IMR-90 (cell line): Measurements from ENCODE around the gene ACE. TPM values are rescaled to one million over a fixed set of nuclear protein-coding genes. Genes with fewer than 3 reads are reported as not detected.
A peak's percentile ranks its signal among the peaks of the same experiment; 100 is the strongest.

Source experiments
- ATAC-seq: fragments of 200-7000 bp; cut with Tn5 transposase; 2 replicates; pipeline ENCODE4 v1.9.1; 2020; ENCODE audit warnings: low read depth, mild to moderate bottlenecking, moderate library complexity
- BruUV-seq: library from RNA; stranded (reverse); fragments of 400-500 nt; replicated peaks from 2 replicates; lab custom pipeline; 2021; lab: Mats Ljungman, UMichigan
- CTCF ChIA-PET: fragments of 300-600 bp; formaldehyde crosslinking; extraction: SDS; loops from one replicate; lab custom pipeline; 2021; ENCODE audit warnings: antibody characterized with exemption; lab: Yijun Ruan, JAX
- POLR2A ChIA-PET: fragments of 300-600 bp; sonication (Branson Sonifier 250); formaldehyde crosslinking; loops from one replicate; lab custom pipeline; 2022; ENCODE audit warnings: antibody characterized with exemption; ENCODE audit not compliant: unreplicated experiment; lab: Charles Lee
- DNase-seq: peaks from one replicate; pipeline ENCODE4 v3.0.0; 2013
- H2AFZ ChIP-seq: replicated peaks from 2 replicates; pipeline ENCODE3; 2013; ENCODE audit warnings: low read length, mild to moderate bottlenecking; ENCODE audit not compliant: poor library complexity
- H2AK5ac ChIP-seq: 2 replicates; pipeline ENCODE4 v1.6.1; 2013; ENCODE audit warnings: low read depth, low read length, inconsistent platforms
- H2AK9ac ChIP-seq: replicated peaks from 2 replicates; pipeline ENCODE3; 2013; ENCODE audit warnings: mild to moderate bottlenecking, low read depth, low read length, moderate library complexity; ENCODE audit not compliant: poor library complexity
- H2BK120ac ChIP-seq: 2 replicates; pipeline ENCODE4 v1.6.1; 2013; ENCODE audit warnings: low read depth, low read length, inconsistent platforms
- H2BK15ac ChIP-seq: 3 replicates; pipeline ENCODE4 v1.6.1; 2013; ENCODE audit warnings: low read depth, low read length, inconsistent platforms
- H2BK20ac ChIP-seq: 2 replicates; pipeline ENCODE4 v1.6.1; 2013; ENCODE audit warnings: low read depth, mild to moderate bottlenecking, inconsistent platforms, low read length, moderate library complexity
- H2BK5ac ChIP-seq: 2 replicates; pipeline ENCODE4 v1.6.1; 2013; ENCODE audit warnings: mild to moderate bottlenecking, low read depth, low read length, inconsistent platforms; ENCODE audit not compliant: poor library complexity, severe bottlenecking
- H3K14ac ChIP-seq: replicated peaks from 2 replicates; pipeline ENCODE4 v1.6.1; 2013; ENCODE audit warnings: low read depth, low read length, inconsistent platforms
- H3K18ac ChIP-seq: 2 replicates; pipeline ENCODE4 v1.6.1; 2013; ENCODE audit warnings: low read depth, low read length, control low read depth
- H3K23ac ChIP-seq: 2 replicates; pipeline ENCODE4 v1.6.1; 2013; ENCODE audit warnings: low read depth, low read length, inconsistent platforms
- H3K27ac ChIP-seq: 2 replicates; pipeline ENCODE4 v1.5.1; 2013; ENCODE audit warnings: mild to moderate bottlenecking, control low read depth, low read length; ENCODE audit not compliant: insufficient read depth
- H3K27me3 ChIP-seq: 2 replicates; pipeline ENCODE4 v1.6.1; 2013; ENCODE audit warnings: low read length; ENCODE audit not compliant: control insufficient read depth, insufficient read depth
- H3K36me3 ChIP-seq: 2 replicates; pipeline ENCODE4 v1.6.1; 2013; ENCODE audit warnings: low read length, mixed read lengths; ENCODE audit not compliant: control insufficient read depth, insufficient read depth
- H3K4ac ChIP-seq: 2 replicates; pipeline ENCODE4 v1.6.1; 2013; ENCODE audit warnings: low read depth, low read length, inconsistent platforms
- H3K4me1 ChIP-seq: 2 replicates; pipeline ENCODE4 v1.6.1; 2013; ENCODE audit warnings: low read length, mixed read lengths; ENCODE audit not compliant: control insufficient read depth, insufficient read depth
- H3K4me2 ChIP-seq: 2 replicates; pipeline ENCODE4 v1.6.1; 2013; ENCODE audit warnings: low read depth, mild to moderate bottlenecking, control low read depth, low read length, moderate library complexity
- H3K4me3 ChIP-seq: 2 replicates; pipeline ENCODE4 v1.5.1; 2013; ENCODE audit warnings: low read depth, mild to moderate bottlenecking, control low read depth, low read length, moderate library complexity; ENCODE audit not compliant: insufficient read depth
- H3K56ac ChIP-seq: 2 replicates; pipeline ENCODE4 v1.6.1; 2013; ENCODE audit warnings: low read length, inconsistent platforms; ENCODE audit not compliant: insufficient read depth; ENCODE audit errors: extremely low read depth
- H3K79me1 ChIP-seq, 2 experiments: 2 replicates each; pipeline ENCODE4 v1.6.1; 2013; ENCODE audit warnings: low read length in 2 of 2, inconsistent platforms in 1 of 2, low read depth in 1 of 2
- H3K9ac ChIP-seq: 2 replicates; pipeline ENCODE4 v1.6.1; 2013; ENCODE audit warnings: low read depth, low read length, control low read depth
- H3K9me1 ChIP-seq: 2 replicates; pipeline ENCODE4 v1.6.1; 2013; ENCODE audit warnings: low read length, inconsistent platforms; ENCODE audit not compliant: insufficient read depth
- H3K9me3 ChIP-seq: 2 replicates; pipeline ENCODE4 v1.6.1; 2013; ENCODE audit warnings: low read length; ENCODE audit not compliant: control insufficient read depth, insufficient read depth
- H4K20me1 ChIP-seq: 2 replicates; pipeline ENCODE4 v1.6.1; 2013; ENCODE audit warnings: low read length, inconsistent platforms; ENCODE audit not compliant: insufficient read depth
- H4K5ac ChIP-seq: 2 replicates; pipeline ENCODE4 v1.6.1; 2013; ENCODE audit warnings: mild to moderate bottlenecking, low read depth, low read length, control low read depth
- H4K8ac ChIP-seq, 2 experiments: 2 replicates each; pipeline ENCODE4 v1.6.1; 2013; ENCODE audit warnings: low read depth in 2 of 2, low read length in 2 of 2, control low read depth in 1 of 2, inconsistent platforms in 1 of 2
- H4K91ac ChIP-seq: 2 replicates; pipeline ENCODE4 v1.6.1; 2013; ENCODE audit warnings: low read depth, low read length, inconsistent platforms; ENCODE audit not compliant: insufficient read depth
- BHLHE40 ChIP-seq: fragments of 150-350 bp; IDR thresholded peaks from 2 replicates; pipeline ENCODE4 v1.6.1; 2016; ENCODE audit warnings: mild to moderate bottlenecking, low read depth, low read length
- CEBPB ChIP-seq: IDR thresholded peaks from 2 replicates; pipeline ENCODE4 v1.6.1; 2012; ENCODE audit warnings: low read depth, low read length, improper control_type of control experiment
- CHD1 ChIP-seq: IDR thresholded peaks from 2 replicates; pipeline ENCODE4 v1.6.1; 2012; ENCODE audit warnings: low read depth, low read length, improper control_type of control experiment
- FOS ChIP-seq: fragments of 150-350 bp; IDR thresholded peaks from 2 replicates; pipeline ENCODE4 v1.6.1; 2016; ENCODE audit warnings: low read depth, low read length
- MAFK ChIP-seq: IDR thresholded peaks from 2 replicates; pipeline ENCODE4 v1.6.1; 2012; ENCODE audit warnings: low read depth, low read length, improper control_type of control experiment
- MAZ ChIP-seq: IDR thresholded peaks from 2 replicates; pipeline ENCODE4 v1.6.1; 2012; ENCODE audit warnings: low read depth, mild to moderate bottlenecking, low read length, improper control_type of control experiment, moderate library complexity, borderline replicate concordance
- MXI1 ChIP-seq: IDR thresholded peaks from 2 replicates; pipeline ENCODE4 v1.6.1; 2012; ENCODE audit warnings: low read depth, mild to moderate bottlenecking, low read length, moderate library complexity, borderline replicate concordance
- NFE2L2 ChIP-seq: fragments of 150-350 bp; IDR thresholded peaks from 2 replicates; pipeline ENCODE4 v1.6.1; 2016; ENCODE audit warnings: low read depth, mild to moderate bottlenecking, low read length
- POLR2A ChIP-seq: IDR thresholded peaks from 2 replicates; pipeline ENCODE4 v1.6.1; 2012; ENCODE audit warnings: mild to moderate bottlenecking, low read depth, low read length
- RAD21 ChIP-seq: IDR thresholded peaks from 2 replicates; pipeline ENCODE4 v1.6.1; 2012; ENCODE audit warnings: low read length, improper control_type of control experiment
- RCOR1 ChIP-seq: IDR thresholded peaks from 2 replicates; pipeline ENCODE4 v1.6.1; 2012; ENCODE audit warnings: mild to moderate bottlenecking, low read length, improper control_type of control experiment; ENCODE audit not compliant: insufficient replicate concordance
- RFX5 ChIP-seq: IDR thresholded peaks from 2 replicates; pipeline ENCODE4 v1.8.0; 2012; ENCODE audit warnings: low read depth, mild to moderate bottlenecking, low read length, moderate library complexity
- SMC3 ChIP-seq: fragments of 150-350 bp; IDR thresholded peaks from 2 replicates; pipeline ENCODE4 v1.6.1; 2016; ENCODE audit warnings: low read depth, mild to moderate bottlenecking, antibody characterized with exemption, low read length, moderate library complexity
- USF2 ChIP-seq: fragments of 150-350 bp; IDR thresholded peaks from 2 replicates; pipeline ENCODE4 v1.6.1; 2017; ENCODE audit warnings: mild to moderate bottlenecking, antibody characterized with exemption, low read length, low read depth
- WGBS, 2 experiments: methylation state at CpG; one replicate each; pipeline versions ENCODE4 v1.1.5 to v1.1.7; 2013; ENCODE audit warnings: missing lambda C conversion rate in 2 of 2; ENCODE audit not compliant: insufficient read length in 1 of 2; ENCODE audit errors: extremely low coverage in 2 of 2; 5-methylcytosine and 5-hydroxymethylcytosine counted together
- dilution Hi-C: fragments of 300-500 bp; cut with HindIII; formaldehyde crosslinking; loops from one replicate; pipeline ENCODE4 v1.14.3; 2018; ENCODE audit warnings: low sequenced_read_pairs; ENCODE audit not compliant: unreplicated experiment
- in situ Hi-C: fragments of 300-500 bp; cut with MboI; formaldehyde crosslinking; loops from 3 replicates; pipeline ENCODE4 v1.14.3; 2019; ENCODE audit warnings: low sequenced_read_pairs, inconsistent platforms, mixed read lengths
- intact Hi-C: fragments of 100-400 bp; cut with micrococcal nuclease; formaldehyde crosslinking; loops from 2 replicates; pipeline ENCODE4 v1.10.0; 2022
- polyA plus RNA-seq, 3 experiments: library from polyadenylated mRNA; depleted of rRNA; stranded (reverse); fragments of >200 nt; gene quantifications; 2 replicates each; pipeline ENCODE4 v1.2.3, GENCODE V29; 2012; ENCODE audit warnings: low replicate concordance in 1 of 3
- total RNA-seq: library from RNA; depleted of rRNA; stranded (reverse); fragments of >200 nt; gene quantifications from 2 replicates; pipeline ENCODE4 v1.2.3, GENCODE V29; 2012
- TF ChIP-seq, protein P1 (sequence below): conservative IDR thresholded peaks from 2 replicates; pipeline ENCODE4 v1.5.1; 2012; ENCODE audit warnings: mild to moderate bottlenecking, low read depth, low read length, improper control_type of control experiment
- TF ChIP-seq, protein P2 (sequence below): fragments of 150-350 bp; IDR thresholded peaks from 2 replicates; pipeline ENCODE4 v1.6.1; 2016; ENCODE audit warnings: low read depth, mild to moderate bottlenecking, low read length, moderate library complexity, borderline replicate concordance

ACE gene
- total and polyA plus RNA-seq, 2 of the 4 experiments (the other 2 are of a cell fraction), result 1.4 to 5.8 TPM

DNA sequence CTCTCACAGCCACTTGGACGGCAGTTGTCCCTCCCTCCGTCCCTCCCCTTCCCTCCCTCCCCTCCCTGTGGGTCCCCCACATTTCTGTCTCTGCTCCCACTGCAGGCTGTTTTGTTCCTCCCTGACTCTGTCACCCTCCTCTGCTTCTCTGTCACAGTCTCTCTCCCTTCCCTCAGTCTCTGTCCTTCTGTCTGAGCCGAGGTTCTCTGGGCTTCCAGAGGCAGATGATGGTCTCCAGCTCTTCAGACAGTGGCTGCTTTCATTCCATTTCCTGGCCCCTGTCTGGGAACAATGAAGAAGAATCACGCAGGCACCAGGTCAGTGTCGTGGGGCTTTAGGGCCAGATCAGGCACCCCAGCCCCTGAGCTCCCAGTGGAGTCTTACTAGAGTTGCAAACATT, 21.9 kb upstream of the ACE start:
- 0 out of 2 replicates have a peak overlapping the region, but pooled peaks have one; percentile 48 for H3K9ac ChIP-seq
- in situ Hi-C loops, result no loop called here
- H2BK5ac ChIP-seq, result no peak overlapping the region
- no peak for TF ChIP-seq USF2
- TF ChIP-seq RCOR1, result no peak
- no peak for TF ChIP-seq SMC3
- no peak for TF ChIP-seq RAD21
- no peak for TF ChIP-seq POLR2A
- no peak for TF ChIP-seq MAFK
- TF ChIP-seq FOS, result no peak
- TF ChIP-seq CHD1, result no peak
- TF ChIP-seq, protein P1, sequence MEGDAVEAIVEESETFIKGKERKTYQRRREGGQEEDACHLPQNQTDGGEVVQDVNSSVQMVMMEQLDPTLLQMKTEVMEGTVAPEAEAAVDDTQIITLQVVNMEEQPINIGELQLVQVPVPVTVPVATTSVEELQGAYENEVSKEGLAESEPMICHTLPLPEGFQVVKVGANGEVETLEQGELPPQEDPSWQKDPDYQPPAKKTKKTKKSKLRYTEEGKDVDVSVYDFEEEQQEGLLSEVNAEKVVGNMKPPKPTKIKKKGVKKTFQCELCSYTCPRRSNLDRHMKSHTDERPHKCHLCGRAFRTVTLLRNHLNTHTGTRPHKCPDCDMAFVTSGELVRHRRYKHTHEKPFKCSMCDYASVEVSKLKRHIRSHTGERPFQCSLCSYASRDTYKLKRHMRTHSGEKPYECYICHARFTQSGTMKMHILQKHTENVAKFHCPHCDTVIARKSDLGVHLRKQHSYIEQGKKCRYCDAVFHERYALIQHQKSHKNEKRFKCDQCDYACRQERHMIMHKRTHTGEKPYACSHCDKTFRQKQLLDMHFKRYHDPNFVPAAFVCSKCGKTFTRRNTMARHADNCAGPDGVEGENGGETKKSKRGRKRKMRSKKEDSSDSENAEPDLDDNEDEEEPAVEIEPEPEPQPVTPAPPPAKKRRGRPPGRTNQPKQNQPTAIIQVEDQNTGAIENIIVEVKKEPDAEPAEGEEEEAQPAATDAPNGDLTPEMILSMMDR, result no peak
- no peak for TF ChIP-seq BHLHE40
- no peak for TF ChIP-seq NFE2L2
- no peak for TF ChIP-seq CEBPB
- TF ChIP-seq, protein P2, sequence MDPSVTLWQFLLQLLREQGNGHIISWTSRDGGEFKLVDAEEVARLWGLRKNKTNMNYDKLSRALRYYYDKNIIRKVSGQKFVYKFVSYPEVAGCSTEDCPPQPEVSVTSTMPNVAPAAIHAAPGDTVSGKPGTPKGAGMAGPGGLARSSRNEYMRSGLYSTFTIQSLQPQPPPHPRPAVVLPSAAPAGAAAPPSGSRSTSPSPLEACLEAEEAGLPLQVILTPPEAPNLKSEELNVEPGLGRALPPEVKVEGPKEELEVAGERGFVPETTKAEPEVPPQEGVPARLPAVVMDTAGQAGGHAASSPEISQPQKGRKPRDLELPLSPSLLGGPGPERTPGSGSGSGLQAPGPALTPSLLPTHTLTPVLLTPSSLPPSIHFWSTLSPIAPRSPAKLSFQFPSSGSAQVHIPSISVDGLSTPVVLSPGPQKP, result no peak
- TF ChIP-seq RFX5, result no peak
- TF ChIP-seq MAZ, result no peak
- no peak for TF ChIP-seq MXI1
- ATAC-seq (peak; percentile 24), DNase-seq (no peak)
- peak overlapping the region; percentile 56; the same call in 1 of the 2 replicates for H3K4ac ChIP-seq
- H4K5ac ChIP-seq, result 0 out of 2 replicates have a peak overlapping the region, but pooled peaks have one; percentile 12
- intact Hi-C loops, result no loop called here
- H2AK9ac ChIP-seq, result no peak overlapping the region
- H3K4me3 ChIP-seq, result no peak overlapping the region
- no peak overlapping the region; the same call in 1 of the 2 replicates for H2BK120ac ChIP-seq
- no peak overlapping the region for H3K4me2 ChIP-seq
- no peak overlapping the region for H4K91ac ChIP-seq
- H3K4me1 ChIP-seq, result peaks cover 4% of the 10 kb centered on the region
- H3K9me1 ChIP-seq, result peaks cover 13% of the 10 kb centered on the region
- H3K36me3 ChIP-seq, result no peaks in the 10 kb centered on the region
- no peaks in the 10 kb centered on the region for H3K9me3 ChIP-seq
- H3K79me1 ChIP-seq, result no peaks in the 10 kb centered on the region
- no TSS peak for BruUV-seq
- peak overlapping the region; percentile 31; the same call in 1 of the 2 replicates for H2AK5ac ChIP-seq
- peak overlapping the region; percentile 43; the same call in 1 of the 3 replicates for H2BK15ac ChIP-seq
- no peak overlapping the region for H3K18ac ChIP-seq
- 38% methylated on average over 1 of the region's 5 CpGs; no CpG with 5 or more reads in 1 of the 2 experiments for WGBS, 2 experiments
- peaks cover 3% of the 10 kb centered on the region; the same call in 1 of the 2 replicates for H3K27me3 ChIP-seq
- H2BK20ac ChIP-seq, result 0 out of 2 replicates have a peak overlapping the region, but pooled peaks have one; percentile 61
- H3K56ac ChIP-seq, result peak overlapping the region; percentile 30; the same call in 1 of the 2 replicates
- dilution Hi-C loops, result no loop called here
- peak overlapping the region; percentile 66; the same call in 1 of the 2 replicates for H3K23ac ChIP-seq
- peak overlapping the region; percentile 63 for H2AFZ ChIP-seq
- peak overlapping the region; percentile 44; the same call in 1 of the 2 replicates for H3K14ac ChIP-seq
- CTCF ChIA-PET, result no interaction called here
- no peak overlapping the region; the same call in 1 of the 2 replicates for H3K27ac ChIP-seq
- POLR2A ChIA-PET, result no interaction called here
- no peak overlapping the region; a peak in 1 of 4 replicates for H4K8ac ChIP-seq
- no peaks in the 10 kb centered on the region for H4K20me1 ChIP-seq
